Occipital lobe (tissue), 2 donors: ENCODE results near the gene PTPRG. TPM values are rescaled to one million over a fixed set of nuclear protein-coding genes. Genes with fewer than 3 reads are reported as not detected.

Source experiments
- DNase-seq: peaks from one replicate; lab custom pipeline; 2025; lab: John Stamatoyannopoulos, UW
- total RNA-seq: library from RNA; depleted of rRNA; stranded (reverse); fragments of >200 nt; gene quantifications from one replicate; pipeline ENCODE4 v1.2.3, GENCODE V29; 2014

PTPRG gene
- total RNA-seq, 1 donor from 2014 or later = 81.4 TPM

GRCh38 chr3:61583890-61584875 is 22.8 kb downstream of the PTPRG start:
- no peak for DNase-seq

DNA sequence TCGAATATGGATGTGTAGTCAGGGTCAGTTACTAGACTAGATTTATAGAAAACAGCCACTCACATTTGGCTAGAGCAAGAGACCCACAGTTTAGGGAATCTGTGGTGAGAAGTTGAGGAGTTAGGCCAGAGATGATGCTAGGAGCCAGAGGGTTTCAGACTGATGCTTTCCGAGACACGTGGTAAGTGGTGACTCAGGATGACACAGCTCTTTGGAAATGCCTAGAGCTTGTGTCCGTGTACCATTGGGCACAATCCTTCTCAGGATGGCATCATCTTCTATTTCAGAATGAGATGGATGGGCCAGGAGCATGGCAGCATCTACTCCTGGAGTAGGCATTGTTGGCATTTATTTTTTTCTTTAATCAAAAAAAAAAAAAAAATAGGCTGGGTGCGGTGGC is 28.5 kb downstream of the PTPRG start:
- DNase-seq = no peak

DNA sequence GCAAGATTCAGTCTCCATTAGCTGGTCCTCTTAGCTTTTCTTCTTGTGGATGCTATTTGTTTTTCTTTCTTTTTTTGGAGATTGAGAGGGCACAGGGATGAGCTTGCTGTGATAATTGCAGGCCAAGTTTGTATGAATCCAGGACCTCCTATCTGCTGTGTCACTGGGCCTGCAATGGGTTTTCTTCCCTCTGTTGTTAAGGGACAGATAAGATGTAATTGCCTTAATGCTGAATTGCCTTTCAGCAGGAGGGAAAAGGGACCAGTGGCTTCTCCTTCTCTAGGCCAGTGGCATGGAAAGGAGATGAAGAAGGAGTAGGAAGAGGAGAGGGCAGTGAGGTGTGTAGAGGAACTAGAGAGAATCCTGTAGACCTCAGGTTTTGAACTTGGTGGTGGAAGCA is 29.9 kb downstream of the PTPRG start:
- DNase-seq = no peak

- no peak for DNase-seq
Measured at GRCh38 chr3:61593446-61594029, 32.2 kb downstream of the PTPRG start.

- DNase-seq = no peak
Measured at GRCh38 chr3:61594144-61594963, 33.0 kb downstream of the PTPRG start.

DNA sequence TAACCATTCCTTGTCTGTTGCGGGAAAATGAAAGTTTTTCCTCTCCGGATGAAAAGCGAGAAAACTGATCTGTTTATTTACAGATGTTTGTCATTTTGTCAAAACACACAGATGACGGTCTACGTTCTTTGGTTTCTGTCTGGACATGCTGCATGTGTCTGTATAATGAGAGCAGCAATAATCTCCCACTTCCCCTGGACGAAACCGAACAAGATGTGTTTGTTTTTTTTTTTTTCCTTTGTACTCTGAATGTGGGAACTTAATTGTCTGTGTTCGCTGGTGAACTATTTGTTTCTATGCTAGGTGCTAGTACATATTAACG is 33.6 kb downstream of the PTPRG start:
- no peak for DNase-seq

DNA sequence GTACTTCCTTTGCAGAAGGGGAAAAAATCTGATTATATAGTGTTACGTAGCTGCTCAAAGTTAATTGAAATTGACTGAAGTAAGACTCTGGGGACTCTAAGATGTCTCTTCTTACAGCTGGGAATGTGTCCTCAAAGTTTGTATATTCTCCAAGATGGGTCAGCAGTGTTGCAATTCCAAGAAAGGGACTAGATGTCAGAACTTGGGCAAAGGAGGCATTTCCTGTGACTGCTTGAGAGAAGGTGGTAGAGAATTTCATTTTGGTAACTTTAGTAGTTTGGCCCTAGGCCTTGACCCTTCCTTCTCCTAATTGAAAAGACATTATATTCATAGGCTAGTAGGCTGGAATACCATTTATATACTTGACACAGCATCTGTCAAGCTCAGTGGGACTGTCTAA is 33.9 kb downstream of the PTPRG start:
- DNase-seq = no peak

DNA sequence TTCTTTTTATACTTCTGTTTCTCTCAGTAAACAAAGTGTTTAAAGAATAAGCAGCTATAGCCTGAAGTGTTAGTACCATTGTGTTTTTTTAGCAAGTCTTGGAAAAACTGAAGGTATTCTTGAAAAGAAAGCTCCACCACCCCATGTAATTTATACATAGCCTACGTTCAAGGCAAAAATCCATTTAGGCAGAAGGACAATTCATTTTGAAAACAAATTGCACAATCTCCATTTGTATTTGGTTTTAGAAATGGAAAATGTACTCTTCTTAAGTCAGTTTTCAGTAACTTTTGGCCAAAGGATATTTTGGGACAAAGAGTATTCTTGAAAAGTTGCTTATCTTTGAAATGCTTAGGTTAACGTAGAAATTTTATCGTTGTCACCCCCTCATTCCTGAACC is 34.5 kb downstream of the PTPRG start:
- DNase-seq = no peak

DNA sequence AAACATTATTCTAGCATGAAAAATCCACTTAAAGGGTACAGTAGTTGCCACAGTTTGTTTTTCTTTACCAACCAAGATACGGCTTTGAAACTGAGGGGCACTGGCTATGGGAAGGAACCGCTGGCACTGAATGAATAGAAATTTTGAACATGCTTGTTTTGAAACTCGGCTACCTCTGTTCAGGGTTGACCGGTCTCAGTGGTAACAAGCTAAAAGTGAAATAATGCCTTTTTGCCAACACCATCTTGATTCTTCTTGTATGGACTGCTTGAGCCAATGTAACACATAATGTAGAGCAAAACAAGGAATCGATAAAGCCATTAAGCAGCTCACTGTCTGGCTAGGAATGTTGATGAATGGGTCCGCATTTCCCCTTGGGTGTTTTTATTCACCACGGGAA is 36.5 kb downstream of the PTPRG start:
- DNase-seq = no peak

DNA sequence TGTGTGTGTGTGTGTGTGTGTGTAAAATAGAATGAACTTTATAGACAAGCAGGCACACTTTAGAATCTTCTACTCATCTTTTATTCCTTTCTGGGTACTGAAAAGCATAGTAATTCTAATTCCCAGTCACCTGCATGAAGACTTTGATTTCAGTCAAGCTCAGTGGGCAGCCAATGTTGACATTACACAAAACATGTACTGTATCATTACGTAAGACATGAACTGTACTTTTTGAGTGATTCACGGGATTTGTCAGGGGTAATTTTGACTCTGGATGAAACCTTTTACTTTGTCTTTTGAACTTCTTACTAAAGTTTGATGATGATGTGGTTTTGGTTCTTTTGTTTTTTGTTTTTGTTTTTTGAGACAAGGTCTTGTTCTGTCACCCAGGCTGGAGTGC is 38.8 kb downstream of the PTPRG start:
- DNase-seq = no peak

- DNase-seq = no peak
Measured at GRCh38 chr3:61601831-61602230, 40.5 kb downstream of the PTPRG start.

DNA sequence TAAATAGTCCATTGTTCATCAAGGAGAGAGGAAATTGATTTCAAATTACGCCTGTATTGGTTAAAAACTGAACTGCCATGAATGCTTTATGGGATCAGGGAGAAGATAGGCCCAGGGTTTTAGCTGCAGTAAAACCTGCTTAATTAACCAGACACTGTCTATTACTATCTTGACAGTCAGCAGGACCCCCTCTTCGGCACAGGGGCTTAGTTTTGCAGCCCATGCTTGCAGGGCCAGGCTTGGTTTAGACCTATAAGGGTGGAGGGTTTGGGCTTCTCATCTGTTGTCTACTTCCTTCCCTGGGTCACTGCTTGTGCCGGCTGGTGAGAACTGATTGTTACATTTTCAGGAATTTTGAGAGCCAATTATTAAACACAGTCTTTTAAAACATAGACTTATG is 41.1 kb downstream of the PTPRG start:
- DNase-seq = no peak

DNA sequence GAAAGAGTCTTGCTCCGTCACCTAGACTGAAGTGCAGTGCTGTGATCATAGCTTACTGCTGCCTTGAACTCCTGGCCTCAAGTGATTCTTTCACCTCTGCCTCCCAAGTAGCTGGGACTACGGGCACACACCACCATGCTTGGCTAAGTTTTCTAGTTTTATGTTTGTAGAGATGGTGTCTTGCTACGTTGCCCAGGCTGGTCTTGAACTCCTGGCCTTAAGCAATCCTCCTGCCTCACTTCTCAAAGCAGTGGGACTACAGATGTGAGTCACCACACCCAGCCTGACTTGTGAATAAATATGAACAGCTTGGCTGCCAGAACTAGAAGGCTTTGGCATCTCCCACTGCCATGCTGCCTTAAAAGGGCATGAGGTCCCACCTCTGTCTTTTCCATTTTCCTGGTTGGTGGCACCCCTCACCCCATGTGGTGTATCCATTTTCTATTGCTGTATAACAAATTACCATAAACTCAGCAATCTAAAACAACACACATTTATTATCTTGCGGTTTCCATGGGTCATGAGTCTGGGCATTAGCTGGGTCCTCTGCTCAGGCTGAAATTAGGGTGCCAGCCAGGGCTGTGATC is 44.3 kb downstream of the PTPRG start:
- DNase-seq = no peak

- DNase-seq = no peak
Measured at GRCh38 chr3:61606196-61606595, 44.8 kb downstream of the PTPRG start.

- DNase-seq = no peak
Measured at GRCh38 chr3:61608072-61608471, 46.7 kb downstream of the PTPRG start.

DNA sequence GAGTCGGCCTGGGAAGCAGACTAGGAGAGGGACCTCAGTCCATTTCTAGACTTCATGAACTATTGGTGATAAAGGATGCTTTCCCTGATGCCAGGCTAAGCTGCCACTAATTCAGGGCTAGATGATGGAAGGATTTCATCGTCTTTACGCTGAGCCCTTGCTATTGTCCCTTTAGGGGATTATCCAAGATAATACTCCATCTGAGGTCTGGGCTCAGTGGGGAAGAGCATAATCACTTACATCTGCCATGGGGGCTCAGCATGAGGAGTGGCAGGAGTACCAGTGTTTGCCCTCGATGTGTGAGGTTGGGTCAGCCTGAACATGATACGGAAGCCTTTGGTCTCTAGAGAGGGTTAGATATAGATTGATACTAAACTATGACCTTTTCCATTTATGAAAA is 47.3 kb downstream of the PTPRG start:
- DNase-seq = no peak

DNA sequence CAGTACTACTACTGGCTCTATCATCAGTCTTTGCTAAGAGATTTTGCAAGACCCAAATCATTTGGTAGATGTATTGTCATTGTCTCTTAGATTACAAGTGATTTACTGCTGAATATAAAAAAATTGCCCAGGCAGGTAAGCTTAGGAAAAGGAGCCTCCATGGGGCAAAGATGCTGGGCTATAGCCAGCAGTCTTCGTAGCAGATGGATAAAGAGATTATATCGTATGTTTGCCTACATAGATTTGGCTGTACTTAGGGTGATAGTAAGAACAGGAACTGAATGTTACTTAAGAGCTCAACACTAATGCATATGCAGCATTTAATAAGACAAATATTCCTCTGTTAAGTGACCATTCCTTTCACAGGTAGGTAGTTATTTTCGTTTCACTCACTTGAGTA is 48.9 kb downstream of the PTPRG start:
- DNase-seq = no peak

- no peak for DNase-seq
Measured at GRCh38 chr3:61612211-61613194, 51.1 kb downstream of the PTPRG start.

GRCh38 chr3:61613666-61614065 is 52.3 kb downstream of the PTPRG start:
- DNase-seq = no peak

GRCh38 chr3:61615643-61616042 is 54.3 kb downstream of the PTPRG start:
- no peak for DNase-seq

DNA sequence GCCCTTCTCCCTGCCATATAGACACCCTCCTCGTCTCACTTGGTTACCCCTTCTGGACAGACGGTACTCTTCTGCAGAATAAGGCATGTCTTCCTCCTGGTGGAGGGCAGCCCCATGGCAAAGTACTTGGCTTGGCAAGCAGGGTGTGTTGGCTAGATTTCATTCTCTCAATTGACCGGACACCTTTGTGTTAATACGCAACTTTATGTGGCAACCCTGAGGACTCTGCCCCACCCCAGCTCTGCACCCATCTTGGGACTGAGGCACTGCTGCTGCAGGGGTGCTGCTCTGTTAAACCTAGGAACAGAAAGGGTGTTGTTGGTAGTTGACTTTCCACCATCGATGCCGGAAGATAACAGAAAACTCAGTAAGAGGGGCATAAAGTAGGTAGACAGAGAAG is 55.2 kb downstream of the PTPRG start:
- no peak for DNase-seq
